Left hindlimb (tissue), 1 donor: ENCODE measurements around the gene MYLK.
A peak's percentile ranks its signal among the peaks of the same experiment; 100 is the strongest.

Experiments
- DNase-seq: peaks from one replicate; pipeline ENCODE4 v3.0.0-alpha.2; 2018

Gene MYLK

DNA sequence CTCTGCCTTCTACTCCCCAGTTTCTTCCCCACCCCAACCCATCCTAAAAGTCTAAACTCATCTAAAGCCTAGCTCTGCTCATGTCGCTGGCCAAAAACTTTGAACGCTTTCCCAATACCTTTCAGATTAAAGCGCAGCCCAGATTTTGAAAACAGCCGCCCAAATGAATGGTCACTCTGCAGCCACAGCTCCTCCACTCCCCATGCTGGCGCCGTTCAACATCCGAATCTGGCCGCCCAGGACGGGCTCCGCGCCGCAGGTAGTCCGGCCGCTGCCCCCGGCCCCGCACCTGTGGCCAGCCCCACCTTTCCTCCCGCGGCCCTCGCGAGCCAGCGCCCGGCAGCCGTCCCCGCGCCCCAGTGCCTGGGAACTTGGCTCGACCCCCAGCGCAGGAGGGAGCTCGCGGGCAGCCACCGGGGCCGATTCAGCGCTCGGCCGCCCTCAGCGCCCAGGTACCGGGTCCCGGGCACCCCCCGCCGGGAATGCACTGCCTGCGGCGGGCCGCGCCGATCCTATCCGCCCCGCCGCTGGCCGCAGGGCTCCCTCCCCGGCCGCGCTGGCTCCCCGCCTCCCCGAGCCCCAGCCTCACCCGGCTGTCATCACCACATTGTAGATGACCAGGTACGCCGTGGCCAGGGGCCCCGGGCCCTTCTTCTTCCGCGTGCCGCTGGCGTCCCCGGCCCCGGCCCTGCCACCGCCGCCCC lies 299.7 kb downstream of the MYLK start:
- peak; percentile 72 for DNase-seq

DNA sequence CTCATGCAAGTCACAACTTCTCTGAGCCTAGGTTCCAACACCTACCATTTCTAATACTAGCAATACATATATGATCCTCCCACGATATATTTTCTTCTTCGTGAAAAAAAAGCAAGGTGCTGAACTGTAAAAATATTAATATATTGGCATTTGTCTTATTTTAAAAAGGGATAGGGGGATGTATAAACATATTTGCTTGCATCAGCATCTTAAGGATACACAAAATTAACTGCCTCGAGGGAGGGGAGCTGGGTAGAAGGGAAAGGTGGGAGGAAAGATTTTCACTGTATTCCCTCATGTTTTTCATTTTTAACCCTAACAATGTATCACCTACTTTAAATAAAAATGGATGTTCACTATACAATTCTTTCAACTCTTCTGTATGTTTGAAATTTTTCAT lies 300.6 kb downstream of the MYLK start:
- no peak for DNase-seq

- no peak for DNase-seq
Measured at GRCh38 chr3:123582315-123582714, 301.8 kb downstream of the MYLK start.

- DNase-seq, result no peak
Measured at GRCh38 chr3:123576122-123576521, 308.0 kb downstream of the MYLK start.

DNA sequence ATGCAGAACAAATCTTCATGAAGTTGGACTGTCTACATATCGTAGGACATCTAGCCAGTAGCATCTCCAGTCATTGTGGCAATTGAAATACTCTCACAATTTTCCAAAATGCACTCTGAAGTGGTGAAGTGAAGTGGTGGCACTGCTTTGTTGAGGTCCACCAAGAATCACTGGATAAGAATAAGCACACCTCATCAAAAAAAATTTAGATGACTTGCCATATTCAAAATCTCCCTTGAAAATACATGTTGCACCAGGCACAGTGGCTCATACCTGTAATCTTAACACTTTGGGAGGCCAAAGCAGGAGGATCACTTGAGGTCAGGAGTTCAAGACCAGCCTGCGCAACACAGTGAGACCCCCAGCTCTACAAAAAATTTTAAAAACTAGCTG lies 312.2 kb downstream of the MYLK start:
- DNase-seq, result no peak

DNA sequence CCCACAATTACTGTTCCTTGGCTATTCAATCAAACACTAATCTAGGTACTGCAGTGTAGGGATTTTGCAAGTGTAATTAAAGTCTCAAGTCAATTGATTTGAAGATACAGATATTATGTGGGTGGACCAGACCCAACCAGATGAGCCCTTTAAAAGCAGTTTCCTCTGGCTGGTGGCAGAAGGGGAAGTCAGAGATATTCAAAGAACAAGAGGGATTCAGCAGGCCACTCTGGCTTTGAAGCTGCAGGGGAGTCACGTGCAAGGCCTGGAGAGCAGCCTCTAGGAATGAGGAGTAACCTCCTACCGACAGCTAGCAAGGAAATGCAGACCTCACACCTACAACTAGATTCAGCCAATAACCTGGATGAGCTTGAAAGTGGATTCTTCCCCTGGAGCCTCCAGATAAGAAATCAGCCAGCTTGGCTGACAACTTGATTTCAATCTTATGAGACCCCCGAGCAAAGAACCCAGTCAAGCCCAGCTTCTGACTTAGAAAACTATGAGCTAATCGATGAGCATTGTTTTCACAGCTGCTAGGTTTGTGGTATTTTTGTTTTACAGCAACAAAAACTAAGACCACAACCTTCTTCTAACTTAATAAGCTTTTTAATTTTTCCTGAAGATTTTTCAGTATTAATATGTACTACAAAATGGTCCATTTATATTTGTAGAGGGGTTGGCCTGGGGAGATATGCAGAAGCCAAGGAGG lies 312.7 kb downstream of the MYLK start:
- DNase-seq, result no peak

GRCh38 chr3:123568875-123569274 lies 315.3 kb downstream of the MYLK start:
- DNase-seq, result no peak

DNA sequence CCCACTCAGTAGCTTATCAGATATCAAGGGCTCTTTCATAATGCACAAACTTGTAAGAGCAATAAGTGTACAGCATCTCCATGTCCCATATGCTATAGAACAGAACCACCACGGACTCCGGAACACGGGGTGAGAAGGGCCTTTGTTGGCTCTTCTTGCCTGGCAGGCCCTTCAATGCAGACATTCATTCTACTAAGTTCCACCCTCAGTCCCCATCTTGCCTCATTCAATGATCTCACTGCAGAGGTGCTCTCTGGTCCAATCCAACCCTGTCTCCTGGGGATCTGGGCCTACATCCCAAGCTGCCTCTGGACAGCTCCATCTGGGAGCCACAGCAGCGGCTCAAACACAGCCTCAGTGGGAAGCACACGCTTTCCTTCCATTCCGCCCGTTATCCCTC lies 316.1 kb downstream of the MYLK start:
- DNase-seq, result no peak

DNA sequence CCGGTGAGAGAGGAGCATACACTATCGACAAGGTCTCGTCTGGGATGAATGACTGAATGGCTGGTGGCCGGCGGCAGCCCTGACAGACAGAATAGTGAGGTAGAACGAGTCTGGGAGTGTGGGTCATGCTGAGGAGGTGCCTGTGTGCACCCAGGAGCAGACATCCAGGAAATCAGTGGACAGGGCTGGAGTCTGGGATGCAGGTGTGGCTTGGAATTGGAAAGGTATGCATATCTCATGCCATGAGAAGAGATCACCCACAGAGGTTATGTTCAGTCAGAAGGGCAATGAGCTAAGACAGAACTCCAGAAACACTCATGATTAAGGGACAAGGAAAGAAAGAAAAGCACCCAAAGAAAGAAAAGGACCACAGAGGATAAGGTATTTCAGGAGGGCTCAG lies 320.1 kb downstream of the MYLK start:
- no peak for DNase-seq

GRCh38 chr3:123562547-123562946 lies 321.6 kb downstream of the MYLK start:
- DNase-seq, result no peak

GRCh38 chr3:123561188-123561587 lies 322.9 kb downstream of the MYLK start:
- no peak for DNase-seq
